Kidney capillary endothelial cell (primary cell): ENCODE results near the gene GPBP1L1.
A peak's percentile ranks its signal among the peaks of the same experiment; 100 is the strongest.
"Not testable (repeated sequence)": the region's sequence is repeated elsewhere in the genome, so short reads cannot be mapped to it uniquely, and the experiment has no call there.

Experiments
- DNase-seq: peaks from one replicate; pipeline ENCODE4 v3.0.0-alpha.2; 2018; ENCODE audit warnings: low spot score

GPBP1L1 gene

DNA sequence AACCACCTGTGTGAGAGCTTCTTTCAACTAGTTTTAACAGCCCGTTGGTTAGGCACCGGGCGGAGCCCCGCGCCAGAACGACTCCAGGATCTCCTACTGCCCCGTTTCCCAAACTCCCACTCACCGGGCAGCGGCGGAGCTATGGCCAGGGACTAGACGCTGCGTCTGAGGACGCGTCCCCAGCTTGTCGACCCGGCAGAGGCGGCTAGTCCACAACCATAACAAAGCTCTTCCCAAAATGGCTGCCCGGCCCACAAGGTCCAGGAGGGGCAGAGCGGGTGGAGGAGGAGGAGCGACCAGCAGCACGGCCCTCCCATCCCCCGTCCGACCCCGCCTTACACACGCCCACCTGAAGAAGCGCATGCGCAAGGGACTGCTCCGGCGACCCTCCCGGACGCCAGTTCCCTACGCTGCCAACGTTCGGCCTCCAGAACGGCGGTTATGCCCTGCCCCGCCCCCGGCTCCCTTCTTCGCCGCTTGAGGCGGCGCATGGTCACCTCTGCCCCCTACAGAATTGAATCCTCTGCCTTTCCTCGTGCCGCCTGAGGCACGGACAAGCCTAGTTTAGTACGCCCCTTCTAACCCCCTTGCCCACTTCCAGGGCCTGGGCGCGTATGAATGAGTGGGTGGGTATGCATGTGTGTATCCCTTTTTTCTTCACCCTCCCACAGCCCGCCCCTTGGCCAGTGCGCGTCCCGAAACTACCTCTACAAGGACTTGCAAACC, at the start of gene GPBP1L1:
TSS of gene GPBP1L1 (minus strand) at position 246 of the 726 bp plus-strand sequence. CDS start 27,446 bp downstream, outside the sequence.
- peak; percentile 98 for DNase-seq

- no peak for DNase-seq
These were observed 44.5 kb upstream of the GPBP1L1 start for GRCh38 chr1:45730780-45731319.

DNA sequence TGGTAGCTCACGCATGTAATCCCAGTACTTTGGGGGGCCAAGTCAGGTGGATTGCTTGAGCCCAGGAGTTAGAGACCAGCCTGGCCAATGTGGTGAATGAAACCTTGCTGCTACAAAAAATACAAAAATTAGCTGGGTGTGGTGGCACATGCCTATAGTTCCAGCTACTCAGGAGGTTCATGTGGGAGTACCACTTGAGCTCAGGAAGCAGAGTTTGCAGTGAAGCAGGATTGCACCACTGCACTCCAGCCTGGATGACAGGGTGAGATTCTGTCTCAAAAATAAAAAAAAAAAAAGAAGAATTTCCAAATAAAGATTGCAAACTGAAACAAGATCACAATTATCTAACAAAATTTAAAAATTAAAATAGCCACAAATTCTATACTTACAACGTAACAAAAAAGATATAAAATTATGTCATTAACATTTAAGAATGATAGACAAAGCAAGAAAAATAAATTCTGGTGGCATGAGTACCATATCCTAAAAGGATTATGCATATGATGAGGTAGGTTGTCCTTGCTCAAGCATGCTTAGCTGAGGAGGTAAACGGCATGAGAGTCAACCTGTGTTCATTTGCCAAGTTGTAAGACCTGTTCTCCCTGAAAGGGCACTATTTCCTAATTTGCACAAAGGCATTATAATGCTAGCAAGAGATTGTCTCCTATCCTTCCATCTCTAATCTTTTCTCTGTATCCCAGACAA, 43.9 kb upstream of the GPBP1L1 start:
- DNase-seq: no peak

DNA sequence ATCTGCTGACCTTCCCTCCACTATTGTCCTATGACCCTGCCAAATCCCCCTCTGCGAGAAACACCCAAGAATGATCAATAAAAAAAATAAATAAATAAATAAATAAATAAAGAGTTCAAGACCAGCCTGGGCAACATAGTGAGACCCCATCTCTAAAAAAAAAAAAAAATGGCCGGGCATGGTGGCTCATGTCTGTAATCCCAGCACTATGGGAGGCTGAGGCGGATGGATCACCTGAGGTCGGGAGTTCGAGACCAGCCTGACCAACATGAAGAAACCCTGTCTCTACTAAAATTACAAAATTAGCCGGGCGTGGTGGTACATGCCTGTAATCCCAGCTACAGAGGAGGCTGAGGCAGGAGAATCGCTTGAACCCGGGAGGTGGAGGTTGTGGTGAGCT, 39.7 kb upstream of the GPBP1L1 start:
- not testable (repeated sequence) for DNase-seq

- no peak for DNase-seq
These were observed 37.1 kb upstream of the GPBP1L1 start for GRCh38 chr1:45723248-45723930.

GRCh38 chr1:45722809-45723208, 36.5 kb upstream of the GPBP1L1 start:
- no peak for DNase-seq

DNA sequence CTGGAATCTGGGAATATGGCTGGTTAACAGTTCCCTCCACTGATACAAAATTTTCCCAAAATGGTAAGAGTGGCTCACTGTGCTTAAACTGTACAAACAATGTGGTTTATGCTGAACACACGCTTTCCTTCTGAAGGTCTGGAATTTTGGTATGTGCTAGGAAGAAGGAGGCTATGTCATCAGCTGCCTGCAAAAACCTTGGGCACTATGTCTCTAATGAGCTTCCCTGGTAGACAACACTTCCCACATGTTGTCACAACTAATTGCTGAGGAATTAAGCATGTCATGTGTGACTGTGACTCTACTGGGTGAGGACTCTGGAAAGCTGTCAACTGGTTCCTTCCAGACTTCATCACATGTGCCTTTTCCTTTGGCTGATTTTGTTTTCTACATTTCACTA, 34.9 kb upstream of the GPBP1L1 start:
- no peak for DNase-seq

GRCh38 chr1:45718289-45718688, 32.0 kb upstream of the GPBP1L1 start:
- DNase-seq: no peak

GRCh38 chr1:45717386-45717785, 31.1 kb upstream of the GPBP1L1 start:
- not testable (repeated sequence) for DNase-seq

- DNase-seq: no peak
These were observed 30.4 kb upstream of the GPBP1L1 start for GRCh38 chr1:45716700-45717099.

DNA sequence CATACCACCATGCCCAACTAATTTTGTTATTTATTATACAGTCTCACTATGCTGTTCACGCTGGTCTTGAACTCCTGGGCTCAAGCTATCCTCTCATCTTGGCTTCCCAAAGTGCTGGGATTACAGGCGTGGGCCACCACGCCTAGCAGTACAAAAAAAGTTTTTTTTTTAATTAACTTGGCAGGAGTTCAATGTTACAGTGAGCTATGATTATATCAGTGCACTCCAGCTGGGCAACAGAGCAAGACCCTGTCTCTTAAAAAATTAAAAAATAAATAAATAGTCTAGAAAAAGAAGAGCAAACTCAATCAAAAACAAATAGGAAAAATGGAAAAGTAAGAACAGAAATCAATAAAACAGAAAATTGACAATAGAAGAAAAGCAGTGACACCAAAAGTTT, 27.4 kb upstream of the GPBP1L1 start:
- DNase-seq: no peak

DNA sequence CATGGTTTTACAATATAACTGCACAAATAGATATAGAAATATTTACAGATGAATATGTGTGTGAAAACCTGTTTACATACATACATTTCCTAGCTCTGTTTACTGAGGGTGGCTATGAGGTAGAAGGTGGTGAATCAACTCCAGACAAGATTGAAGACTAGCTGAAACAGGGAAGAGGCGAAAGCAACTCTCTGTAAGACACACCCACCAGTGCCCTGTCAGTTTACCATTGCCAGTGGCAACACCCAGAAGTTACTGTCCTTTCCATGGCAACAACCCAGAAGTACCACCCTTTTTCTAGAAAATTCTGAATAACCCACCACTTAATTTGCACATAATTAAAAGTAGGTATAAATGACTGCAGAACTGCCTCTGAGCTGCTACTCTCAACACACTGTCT, 18.3 kb upstream of the GPBP1L1 start:
- DNase-seq: no peak

DNA sequence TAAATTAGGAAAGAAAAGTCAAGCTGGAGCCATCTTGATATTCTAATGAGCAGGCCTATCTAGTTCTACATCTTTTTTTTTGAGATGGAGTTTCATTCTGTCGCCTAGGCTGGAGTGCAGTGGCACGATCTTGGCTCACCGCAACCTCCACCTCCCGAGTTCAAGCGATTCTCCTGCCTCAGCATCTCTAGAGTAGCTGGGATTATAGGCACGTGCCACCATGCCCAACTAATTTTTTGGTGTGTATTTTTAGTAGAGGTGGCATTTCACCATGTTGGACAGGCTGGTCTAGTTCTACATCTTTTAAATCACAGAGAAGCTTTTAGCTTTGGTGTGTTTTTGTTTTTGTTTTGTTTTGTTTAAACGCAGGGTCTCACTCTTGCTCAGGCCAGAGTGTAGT, 8.5 kb upstream of the GPBP1L1 start:
- DNase-seq: no peak

DNA sequence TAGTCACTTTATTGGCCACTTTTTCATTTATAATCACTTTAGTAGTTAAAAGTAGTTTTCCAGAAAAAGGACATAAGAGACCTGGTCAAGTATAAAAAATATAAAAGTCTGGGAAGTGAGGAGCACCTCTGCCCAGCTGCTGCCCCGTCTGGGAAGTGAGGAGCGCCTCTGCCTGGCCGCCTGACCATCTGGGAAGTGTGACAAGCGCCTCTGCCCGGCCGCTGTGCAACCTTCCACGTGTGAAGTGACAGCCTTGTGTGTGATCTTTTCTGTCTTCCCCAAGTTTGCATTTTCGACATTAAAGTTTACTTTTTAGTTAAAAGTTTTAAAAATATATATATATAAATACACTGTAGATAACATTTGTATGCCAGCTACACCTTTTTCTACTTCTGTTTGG, 7.5 kb upstream of the GPBP1L1 start:
- not testable (repeated sequence) for DNase-seq

DNA sequence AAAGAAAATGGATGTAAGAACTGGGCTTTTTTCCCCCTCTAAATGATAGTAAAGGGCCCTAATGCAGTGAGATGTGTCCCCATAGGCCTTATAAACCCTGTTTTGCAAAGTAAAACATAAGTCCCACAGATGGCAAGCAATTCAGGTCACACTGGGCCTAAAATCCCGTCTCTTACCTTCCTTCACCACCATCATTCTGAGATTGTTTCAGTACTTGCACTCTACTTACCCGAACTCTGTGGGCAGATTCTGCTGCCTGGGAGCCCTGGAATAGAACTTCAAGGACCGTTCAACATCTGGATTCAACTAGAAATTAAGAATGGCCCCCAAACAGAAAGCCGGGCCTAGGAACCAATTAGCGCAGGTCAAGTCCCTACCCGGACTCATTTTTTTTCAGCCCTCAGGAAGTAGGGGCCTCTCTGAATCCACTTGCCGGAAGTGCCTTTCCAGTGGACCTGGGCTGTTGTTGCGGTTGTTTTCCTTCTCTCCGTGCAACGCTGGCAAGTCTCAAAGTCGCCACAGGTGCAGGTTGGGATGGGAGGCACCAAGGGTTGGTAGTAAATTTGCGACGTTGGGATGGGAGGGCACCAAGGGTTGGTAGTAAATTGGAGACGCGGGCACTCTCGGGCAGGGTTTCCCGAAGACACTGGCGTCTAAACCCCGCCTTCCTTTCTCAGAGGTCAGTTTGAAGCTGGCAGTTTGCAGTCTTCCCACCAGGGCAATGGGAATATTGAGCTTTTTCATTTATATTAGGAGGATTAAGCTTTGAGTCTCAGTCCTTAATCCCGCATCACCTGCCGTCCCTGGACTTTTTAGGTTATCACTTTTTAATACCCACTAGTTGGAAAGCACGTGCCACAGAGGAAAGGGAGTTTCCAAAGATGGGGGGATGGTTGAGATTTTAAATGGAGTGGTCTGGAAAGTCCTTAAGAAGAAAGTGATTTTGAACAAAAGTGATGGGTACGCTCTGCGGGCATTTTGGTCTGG, 1.7 kb upstream of the GPBP1L1 start, which contains the start of gene TMEM69:
TSS of gene TMEM69 (plus strand) at position 428 of the 987 bp plus-strand sequence. CDS start 2,888 bp downstream, outside the sequence.
- DNase-seq: peak; percentile 88

- peak; percentile 99 for DNase-seq
These were observed 851 bp upstream of the GPBP1L1 start for GRCh38 chr1:45687014-45687753.

- DNase-seq: peak; percentile 32
These were observed 382 bp downstream of the GPBP1L1 start for GRCh38 chr1:45686015-45686287.

- DNase-seq: peak; percentile 34
These were observed 872 bp downstream of the GPBP1L1 start for GRCh38 chr1:45685308-45686014.

- DNase-seq: no peak
These were observed 1.9 kb downstream of the GPBP1L1 start for GRCh38 chr1:45684402-45684801.

- DNase-seq: no peak
These were observed 3.4 kb downstream of the GPBP1L1 start for GRCh38 chr1:45682942-45683341.
